KMS-11 (cell line): ENCODE results near the gene PTPRK.
A peak's percentile ranks its signal among the peaks of the same experiment; 100 is the strongest.

Experiments used
- H2AFZ ChIP-seq: fragments of 200-600 bp; sonication (generic); 2 replicates; pipeline ENCODE4 v1.6.1; 2016; ENCODE audit warnings: antibody characterized with exemption, mixed run types, low read depth
- H3K27ac ChIP-seq: fragments of 200-600 bp; sonication (generic); 2 replicates; pipeline ENCODE4 v1.6.1; 2016; ENCODE audit warnings: mild to moderate bottlenecking, mixed run types
- H3K27me3 ChIP-seq: fragments of 200-600 bp; sonication (generic); 2 replicates; pipeline ENCODE4 v1.6.1; 2017; ENCODE audit warnings: mild to moderate bottlenecking, low read depth, mixed run types, moderate library complexity; ENCODE audit not compliant: insufficient read depth
- H3K36me3 ChIP-seq: fragments of 200-600 bp; sonication (generic); 2 replicates; pipeline ENCODE4 v1.6.1; 2017; ENCODE audit warnings: mild to moderate bottlenecking, mixed run types; ENCODE audit not compliant: insufficient read depth
- H3K4me1 ChIP-seq: fragments of 200-600 bp; sonication (generic); 2 replicates; pipeline ENCODE4 v1.6.1; 2016; ENCODE audit warnings: mild to moderate bottlenecking, low read depth, mixed run types; ENCODE audit not compliant: poor library complexity, severe bottlenecking
- H3K4me2 ChIP-seq: fragments of 200-600 bp; sonication (generic); 2 replicates; pipeline ENCODE4 v1.7.0; 2016; ENCODE audit warnings: mild to moderate bottlenecking, mixed run types
- H3K4me3 ChIP-seq: fragments of 200-600 bp; sonication (generic); IDR thresholded peaks from 2 replicates; pipeline ENCODE4 v1.6.1; 2017; ENCODE audit warnings: low read depth, low read length, mixed read lengths; ENCODE audit not compliant: insufficient read depth
- H3K79me2 ChIP-seq: fragments of 200-600 bp; sonication (generic); 2 replicates; pipeline ENCODE4 v1.6.1; 2016; ENCODE audit warnings: low read depth, mixed run types; ENCODE audit not compliant: insufficient read depth
- H3K9ac ChIP-seq: fragments of 200-600 bp; sonication (generic); 2 replicates; pipeline ENCODE4 v1.6.1; 2016; ENCODE audit warnings: mild to moderate bottlenecking, mixed run types
- H4K20me1 ChIP-seq: fragments of 200-600 bp; sonication (generic); 2 replicates; pipeline ENCODE4 v1.6.1; 2016; ENCODE audit warnings: mild to moderate bottlenecking, mixed run types; ENCODE audit not compliant: insufficient read depth
- TF ChIP-seq, protein P1 (sequence below): fragments of 200-600 bp; sonication (generic); conservative IDR thresholded peaks from 2 replicates; pipeline ENCODE4 v1.6.1; 2017; ENCODE audit warnings: low read depth, mild to moderate bottlenecking, antibody characterized with exemption, low read length, moderate library complexity, mixed read lengths

Gene PTPRK

GRCh38 chr6:128114164-128114563, 406.2 kb downstream of the PTPRK start:
- TF ChIP-seq, protein P1, sequence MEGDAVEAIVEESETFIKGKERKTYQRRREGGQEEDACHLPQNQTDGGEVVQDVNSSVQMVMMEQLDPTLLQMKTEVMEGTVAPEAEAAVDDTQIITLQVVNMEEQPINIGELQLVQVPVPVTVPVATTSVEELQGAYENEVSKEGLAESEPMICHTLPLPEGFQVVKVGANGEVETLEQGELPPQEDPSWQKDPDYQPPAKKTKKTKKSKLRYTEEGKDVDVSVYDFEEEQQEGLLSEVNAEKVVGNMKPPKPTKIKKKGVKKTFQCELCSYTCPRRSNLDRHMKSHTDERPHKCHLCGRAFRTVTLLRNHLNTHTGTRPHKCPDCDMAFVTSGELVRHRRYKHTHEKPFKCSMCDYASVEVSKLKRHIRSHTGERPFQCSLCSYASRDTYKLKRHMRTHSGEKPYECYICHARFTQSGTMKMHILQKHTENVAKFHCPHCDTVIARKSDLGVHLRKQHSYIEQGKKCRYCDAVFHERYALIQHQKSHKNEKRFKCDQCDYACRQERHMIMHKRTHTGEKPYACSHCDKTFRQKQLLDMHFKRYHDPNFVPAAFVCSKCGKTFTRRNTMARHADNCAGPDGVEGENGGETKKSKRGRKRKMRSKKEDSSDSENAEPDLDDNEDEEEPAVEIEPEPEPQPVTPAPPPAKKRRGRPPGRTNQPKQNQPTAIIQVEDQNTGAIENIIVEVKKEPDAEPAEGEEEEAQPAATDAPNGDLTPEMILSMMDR, result no peak
- no peak overlapping the region for H3K4me3 ChIP-seq

GRCh38 chr6:128112494-128112893, 407.9 kb downstream of the PTPRK start:
- Histone ChIP-seq H3K27ac (no peak overlapping the region), H2AFZ (no peak overlapping the region; the same call in 1 of the 2 replicates), H3K4me3 (no peak overlapping the region), H3K4me1 (peaks cover 11% of the 10 kb centered on the region), H3K9ac (peak overlapping the region; percentile 22; the same call in 1 of the 2 replicates), H4K20me1 (no peaks in the 10 kb centered on the region), H3K36me3 (no peaks in the 10 kb centered on the region), H3K79me2 (no peaks in the 10 kb centered on the region), H3K4me2 (peak overlapping the region; percentile 39; the same call in 1 of the 2 replicates), H3K27me3 (no peaks in the 10 kb centered on the region)
- TF ChIP-seq, protein P1, result no peak

More at GRCh38 chr6:128114164-128114563, 406.2 kb downstream of the PTPRK start:
- Histone ChIP-seq H3K4me2 (no peak overlapping the region), H3K27ac (no peak overlapping the region), H3K36me3 (no peaks in the 10 kb centered on the region), H3K4me1 (peaks cover 19% of the 10 kb centered on the region), H2AFZ (no peak overlapping the region), H3K79me2 (no peaks in the 10 kb centered on the region), H4K20me1 (no peaks in the 10 kb centered on the region), H3K9ac (no peak overlapping the region), H3K27me3 (no peaks in the 10 kb centered on the region; the same call in 1 of the 2 replicates)

- Histone ChIP-seq H2AFZ (no peak overlapping the region), H3K27me3 (no peaks in the 10 kb centered on the region), H3K4me1 (peaks cover 11% of the 10 kb centered on the region), H4K20me1 (no peaks in the 10 kb centered on the region), H3K79me2 (no peaks in the 10 kb centered on the region), H3K4me3 (no peak overlapping the region), H3K27ac (no peak overlapping the region), H3K36me3 (no peaks in the 10 kb centered on the region), H3K4me2 (no peak overlapping the region), H3K9ac (no peak overlapping the region)
- TF ChIP-seq, protein P1, result no peak
Observed at GRCh38 chr6:128111096-128111495, 409.3 kb downstream of the PTPRK start.

DNA sequence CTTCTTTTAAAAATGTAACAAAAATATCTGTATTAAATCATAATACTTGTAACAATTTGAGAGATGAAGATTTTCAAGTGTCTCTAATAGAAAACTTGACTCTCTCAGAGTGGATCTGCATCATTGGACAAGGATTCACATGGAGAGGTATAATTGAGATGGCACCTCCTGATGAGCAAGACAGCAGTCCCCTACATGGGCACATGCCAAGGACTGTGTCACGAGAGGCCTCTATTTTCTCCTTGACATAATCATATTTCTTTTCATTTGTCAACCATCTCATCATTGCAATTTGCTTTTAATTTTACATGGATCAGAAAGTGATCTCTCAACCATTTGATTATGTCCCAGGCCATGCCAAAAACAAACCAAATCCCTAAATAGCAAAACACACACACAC, 412.7 kb downstream of the PTPRK start:
- TF ChIP-seq, protein P1, result no peak
- Histone ChIP-seq H3K79me2 (no peaks in the 10 kb centered on the region), H3K27me3 (no peaks in the 10 kb centered on the region), H3K4me1 (peaks cover 7% of the 10 kb centered on the region), H3K9ac (no peak overlapping the region), H3K4me3 (no peak overlapping the region), H3K27ac (no peak overlapping the region), H3K4me2 (no peak overlapping the region), H3K36me3 (no peaks in the 10 kb centered on the region), H4K20me1 (no peaks in the 10 kb centered on the region), H2AFZ (no peak overlapping the region)
